GM23338 (cell line): Measurements from ENCODE around the gene GRIN3B. TPM values are rescaled to one million over a fixed set of nuclear protein-coding genes. Genes with fewer than 3 reads are reported as not detected.

ENCODE experiments used
- ATAC-seq: fragments of 200-7000 bp; cut with Tn5 transposase; 3 replicates; pipeline ENCODE4 v1.9.1; 2020
- DNase-seq: peaks from one replicate; pipeline ENCODE4 v3.0.0-alpha.2; 2015; ENCODE audit warnings: low spot score
- H2AFZ ChIP-seq: fragments of 200-600 bp; sonication (generic); 2 replicates; pipeline ENCODE4 v1.8.0; 2016; ENCODE audit warnings: antibody characterized with exemption, mild to moderate bottlenecking, moderate library complexity
- H3F3A ChIP-seq: fragments of 200-600 bp; sonication (generic); replicated peaks from 2 replicates; pipeline ENCODE4 v1.8.0; 2017; ENCODE audit warnings: antibody characterized with exemption, mixed run types, low read depth
- H3K27ac ChIP-seq: fragments of 200-600 bp; sonication (generic); 2 replicates; pipeline ENCODE4 v1.6.1; 2016; ENCODE audit warnings: low read depth
- H3K27me3 ChIP-seq: fragments of 200-600 bp; sonication (generic); 2 replicates; pipeline ENCODE4 v1.8.0; 2016; ENCODE audit warnings: mild to moderate bottlenecking, mixed run types, moderate library complexity; ENCODE audit not compliant: insufficient read depth
- H3K36me3 ChIP-seq: fragments of 200-600 bp; sonication (generic); 2 replicates; pipeline ENCODE4 v1.8.0; 2016; ENCODE audit warnings: mild to moderate bottlenecking; ENCODE audit not compliant: insufficient read depth
- H3K4me1 ChIP-seq: fragments of 200-600 bp; sonication (generic); 2 replicates; pipeline ENCODE4 v1.8.0; 2016; ENCODE audit warnings: mild to moderate bottlenecking, moderate library complexity; ENCODE audit not compliant: insufficient read depth
- H3K4me2 ChIP-seq: fragments of 200-600 bp; sonication (generic); 2 replicates; pipeline ENCODE4 v1.7.1; 2017; ENCODE audit warnings: mixed run types
- H3K4me3 ChIP-seq: fragments of 200-600 bp; sonication (generic); 2 replicates; pipeline ENCODE4 v1.6.1; 2016; ENCODE audit warnings: mixed run types
- H3K79me2 ChIP-seq: fragments of 200-600 bp; sonication (generic); replicated peaks from 2 replicates; pipeline ENCODE4 v1.8.0; 2017; ENCODE audit warnings: mild to moderate bottlenecking; ENCODE audit not compliant: insufficient read depth
- H3K9me2 ChIP-seq: fragments of 200-600 bp; sonication (generic); 2 replicates; pipeline ENCODE4 v1.8.0; 2017; ENCODE audit not compliant: insufficient read depth
- H4K20me1 ChIP-seq: fragments of 200-600 bp; sonication (generic); replicated peaks from 2 replicates; pipeline ENCODE4 v1.8.0; 2017; ENCODE audit warnings: mild to moderate bottlenecking; ENCODE audit not compliant: insufficient read depth
- H3K27ac Mint-ChIP-seq: 2 replicates; pipeline ENCODE4 v1.8.0; 2020; ENCODE audit warnings: inconsistent platforms, mild to moderate bottlenecking, moderate library complexity, mixed read lengths
- H3K27me3 Mint-ChIP-seq: 3 replicates; pipeline ENCODE4 v1.8.0; 2022; ENCODE audit warnings: low read depth, mild to moderate bottlenecking, moderate library complexity, mixed read lengths, inconsistent platforms; ENCODE audit not compliant: insufficient read depth, poor library complexity
- H3K36me3 Mint-ChIP-seq: 3 replicates; pipeline ENCODE4 v1.8.0; 2021; ENCODE audit warnings: low read depth, mild to moderate bottlenecking, inconsistent platforms, moderate library complexity, mixed read lengths
- H3K4me1 Mint-ChIP-seq: 3 replicates; pipeline ENCODE4 v1.8.0; 2020; ENCODE audit warnings: mild to moderate bottlenecking, inconsistent platforms, mixed read lengths
- H3K4me3 Mint-ChIP-seq: 3 replicates; pipeline ENCODE4 v1.8.0; 2021; ENCODE audit warnings: moderate library complexity, mild to moderate bottlenecking, inconsistent platforms, mixed read lengths
- H3K9me3 Mint-ChIP-seq: 3 replicates; pipeline ENCODE4 v1.8.0; 2020; ENCODE audit warnings: moderate library complexity, mild to moderate bottlenecking, inconsistent platforms, mixed read lengths
- CREB1 ChIP-seq: fragments of 250-450 bp; sonication (Bioruptor Pico); IDR thresholded peaks from 2 replicates; pipeline ENCODE4 v1.5.0; 2020; ENCODE audit warnings: low read depth, mild to moderate bottlenecking, moderate library complexity
- EZH2 ChIP-seq: fragments of 200-600 bp; sonication (generic); IDR thresholded peaks from one replicate; pipeline ENCODE4 v1.8.0; 2017; ENCODE audit warnings: antibody characterized with exemption, mild to moderate bottlenecking, low read depth; ENCODE audit not compliant: unreplicated experiment
- EZH2phosphoT487 ChIP-seq: fragments of 200-600 bp; sonication (generic); IDR thresholded peaks from one replicate; pipeline ENCODE4 v1.8.1; 2018; ENCODE audit warnings: antibody characterized with exemption; ENCODE audit not compliant: unreplicated experiment
- NANOG ChIP-seq: IDR thresholded peaks from 2 replicates; pipeline ENCODE4 v1.6.1; 2016; ENCODE audit warnings: antibody characterized with exemption, borderline replicate concordance
- POLR2AphosphoS5 ChIP-seq: IDR thresholded peaks from 2 replicates; pipeline ENCODE4 v1.6.1; 2016; ENCODE audit warnings: antibody characterized with exemption, low read depth
- STAT1 ChIP-seq: IDR thresholded peaks from one replicate; pipeline ENCODE4 v1.6.1; 2016; ENCODE audit warnings: antibody characterized with exemption; ENCODE audit not compliant: unreplicated experiment
- ZNF331 ChIP-seq: fragments of 250-450 bp; sonication (Bioruptor Pico); IDR thresholded peaks from 2 replicates; pipeline ENCODE4 v1.5.0; 2020; ENCODE audit warnings: low read depth, mild to moderate bottlenecking, moderate library complexity
- polyA plus RNA-seq: library from polyadenylated mRNA; unstranded; fragments of >200 nt; fragmentation: Nextera tagmentation; extraction: Ambion mirVana; gene quantifications from 2 replicates; pipeline ENCODE4 v1.2.1, GENCODE V29; 2016
- total RNA-seq: library from RNA; depleted of rRNA; stranded (reverse); fragments of >200 nt; shearing (Covaris generic); gene quantifications from 2 replicates; pipeline ENCODE4 v1.2.3, GENCODE V29; 2014
- TF ChIP-seq, protein P1 (sequence below): IDR thresholded peaks from one replicate; pipeline ENCODE4 v1.6.1; 2018; ENCODE audit warnings: antibody characterized with exemption; ENCODE audit not compliant: unreplicated experiment
- TF ChIP-seq, protein P2 (sequence below), 2 experiments: fragments of 200-600 bp in 1 of 2; sonication (generic) in 1 of 2; conservative IDR thresholded peaks; 2 replicates each; pipeline versions ENCODE4 v1.5.1 to v1.6.1; 2016 to 2017; ENCODE audit warnings: antibody characterized with exemption in 2 of 2, low read depth in 2 of 2, mild to moderate bottlenecking in 2 of 2, moderate library complexity in 1 of 2
- TF ChIP-seq, protein P3 (sequence below): IDR thresholded peaks from 2 replicates; pipeline ENCODE4 v1.6.1; 2016; ENCODE audit warnings: antibody characterized with exemption

Gene GRIN3B
- total and polyA plus RNA-seq, 2 experiments from 2014 or later: 0.11 to 2.8 TPM

DNA sequence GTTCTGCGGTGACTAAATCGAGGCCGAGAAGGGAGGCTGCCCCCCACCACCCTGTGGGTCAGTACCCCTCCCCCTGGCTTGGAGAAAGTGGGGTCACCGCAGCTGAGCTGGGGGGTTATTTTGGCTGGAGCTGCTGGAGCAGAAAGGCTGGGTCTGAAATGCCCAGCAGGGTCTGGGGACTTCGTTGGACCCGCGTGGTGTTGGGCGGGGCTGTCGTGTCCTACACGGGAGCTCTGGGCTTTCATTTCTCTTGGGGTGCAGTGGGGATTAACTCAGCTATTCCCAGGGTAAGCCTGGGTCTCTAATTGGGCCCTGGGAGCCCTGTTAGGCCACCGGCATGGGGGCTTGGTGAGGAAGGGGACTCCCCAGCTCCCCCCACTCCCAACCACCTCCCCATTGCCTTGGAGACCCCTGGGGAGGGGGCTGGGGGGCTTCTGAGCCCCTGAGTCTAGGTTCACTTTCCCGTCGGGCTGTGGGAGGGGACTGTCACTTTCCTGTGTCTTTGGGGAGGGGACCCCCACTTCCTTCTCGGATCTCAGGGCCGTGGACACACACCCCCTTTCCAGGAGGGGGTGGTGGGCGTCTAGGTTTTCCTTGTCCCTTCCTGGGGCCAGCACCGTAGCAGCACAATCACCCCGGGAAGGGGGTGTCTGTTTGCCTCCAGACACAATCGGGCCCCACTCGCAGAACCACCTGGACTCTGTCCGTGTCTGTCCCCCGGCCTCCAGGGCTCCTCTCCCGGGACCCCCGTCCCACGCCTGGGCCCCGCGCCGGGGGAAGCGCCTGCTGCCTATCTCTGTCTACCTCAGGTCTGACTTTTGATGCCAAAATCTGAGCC lies 26.3 kb upstream of the GRIN3B start (continued):
- TF ChIP-seq, protein P1, sequence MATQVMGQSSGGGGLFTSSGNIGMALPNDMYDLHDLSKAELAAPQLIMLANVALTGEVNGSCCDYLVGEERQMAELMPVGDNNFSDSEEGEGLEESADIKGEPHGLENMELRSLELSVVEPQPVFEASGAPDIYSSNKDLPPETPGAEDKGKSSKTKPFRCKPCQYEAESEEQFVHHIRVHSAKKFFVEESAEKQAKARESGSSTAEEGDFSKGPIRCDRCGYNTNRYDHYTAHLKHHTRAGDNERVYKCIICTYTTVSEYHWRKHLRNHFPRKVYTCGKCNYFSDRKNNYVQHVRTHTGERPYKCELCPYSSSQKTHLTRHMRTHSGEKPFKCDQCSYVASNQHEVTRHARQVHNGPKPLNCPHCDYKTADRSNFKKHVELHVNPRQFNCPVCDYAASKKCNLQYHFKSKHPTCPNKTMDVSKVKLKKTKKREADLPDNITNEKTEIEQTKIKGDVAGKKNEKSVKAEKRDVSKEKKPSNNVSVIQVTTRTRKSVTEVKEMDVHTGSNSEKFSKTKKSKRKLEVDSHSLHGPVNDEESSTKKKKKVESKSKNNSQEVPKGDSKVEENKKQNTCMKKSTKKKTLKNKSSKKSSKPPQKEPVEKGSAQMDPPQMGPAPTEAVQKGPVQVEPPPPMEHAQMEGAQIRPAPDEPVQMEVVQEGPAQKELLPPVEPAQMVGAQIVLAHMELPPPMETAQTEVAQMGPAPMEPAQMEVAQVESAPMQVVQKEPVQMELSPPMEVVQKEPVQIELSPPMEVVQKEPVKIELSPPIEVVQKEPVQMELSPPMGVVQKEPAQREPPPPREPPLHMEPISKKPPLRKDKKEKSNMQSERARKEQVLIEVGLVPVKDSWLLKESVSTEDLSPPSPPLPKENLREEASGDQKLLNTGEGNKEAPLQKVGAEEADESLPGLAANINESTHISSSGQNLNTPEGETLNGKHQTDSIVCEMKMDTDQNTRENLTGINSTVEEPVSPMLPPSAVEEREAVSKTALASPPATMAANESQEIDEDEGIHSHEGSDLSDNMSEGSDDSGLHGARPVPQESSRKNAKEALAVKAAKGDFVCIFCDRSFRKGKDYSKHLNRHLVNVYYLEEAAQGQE: no peak
- TF ChIP-seq, protein P2, sequence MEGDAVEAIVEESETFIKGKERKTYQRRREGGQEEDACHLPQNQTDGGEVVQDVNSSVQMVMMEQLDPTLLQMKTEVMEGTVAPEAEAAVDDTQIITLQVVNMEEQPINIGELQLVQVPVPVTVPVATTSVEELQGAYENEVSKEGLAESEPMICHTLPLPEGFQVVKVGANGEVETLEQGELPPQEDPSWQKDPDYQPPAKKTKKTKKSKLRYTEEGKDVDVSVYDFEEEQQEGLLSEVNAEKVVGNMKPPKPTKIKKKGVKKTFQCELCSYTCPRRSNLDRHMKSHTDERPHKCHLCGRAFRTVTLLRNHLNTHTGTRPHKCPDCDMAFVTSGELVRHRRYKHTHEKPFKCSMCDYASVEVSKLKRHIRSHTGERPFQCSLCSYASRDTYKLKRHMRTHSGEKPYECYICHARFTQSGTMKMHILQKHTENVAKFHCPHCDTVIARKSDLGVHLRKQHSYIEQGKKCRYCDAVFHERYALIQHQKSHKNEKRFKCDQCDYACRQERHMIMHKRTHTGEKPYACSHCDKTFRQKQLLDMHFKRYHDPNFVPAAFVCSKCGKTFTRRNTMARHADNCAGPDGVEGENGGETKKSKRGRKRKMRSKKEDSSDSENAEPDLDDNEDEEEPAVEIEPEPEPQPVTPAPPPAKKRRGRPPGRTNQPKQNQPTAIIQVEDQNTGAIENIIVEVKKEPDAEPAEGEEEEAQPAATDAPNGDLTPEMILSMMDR (conservative IDR thresholded peaks at IDR 0.05; ENCODE audit: low read depth in 2 of 2): no peak
- no peak for TF ChIP-seq NANOG
- no peak for TF ChIP-seq EZH2phosphoT487
- TF ChIP-seq EZH2: no peak
- no peak for TF ChIP-seq POLR2AphosphoS5

DNA sequence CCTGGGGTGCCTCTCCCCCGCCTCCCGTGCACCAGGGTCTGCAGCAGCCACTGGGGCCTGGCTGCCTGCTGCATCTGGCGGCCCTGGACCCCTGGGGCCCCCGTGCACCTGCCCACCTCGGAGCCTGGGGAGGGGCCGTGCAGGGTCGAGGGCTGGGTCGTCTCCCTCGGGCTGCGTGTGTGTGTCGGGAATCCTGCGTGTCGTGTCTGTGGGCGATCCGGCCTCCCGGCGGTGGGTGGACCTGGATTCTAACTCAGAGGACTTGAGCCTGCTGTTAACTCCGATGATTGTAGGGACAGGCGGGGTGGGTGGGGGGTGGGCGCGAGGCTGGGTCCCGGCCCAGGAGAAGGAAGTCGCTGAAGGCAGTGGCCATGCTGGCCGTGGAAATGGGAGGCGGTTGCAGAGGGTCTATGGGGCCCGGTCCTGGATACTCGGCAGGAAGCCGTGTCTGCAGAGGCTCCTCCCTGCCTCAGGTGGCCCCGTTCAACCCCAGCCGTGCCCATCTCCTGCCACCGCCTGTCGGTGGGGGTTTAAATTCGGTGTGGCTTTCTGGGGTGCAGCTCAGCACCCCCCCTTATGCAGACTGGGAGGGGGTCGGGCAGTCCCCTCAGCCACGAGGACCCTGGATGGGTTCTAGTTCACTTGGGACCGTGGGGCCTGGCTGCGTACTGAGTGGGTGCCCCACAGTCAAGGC lies 25.5 kb upstream of the GRIN3B start:
- Histone ChIP-seq H3K79me2 (no peaks in the 10 kb centered on the region), H3K36me3 (peaks cover 16% of the 10 kb centered on the region; the same call in 1 of the 2 replicates), H3K4me1 (peaks cover 3% of the 10 kb centered on the region; the same call in 1 of the 2 replicates), H3F3A (peaks cover 6% of the 10 kb centered on the region; the same call in 1 of the 2 replicates), H3K4me3 (no peak overlapping the region), H3K4me2 (no peak overlapping the region), H3K9me2 (no peaks in the 10 kb centered on the region), H3K27me3 (no peaks in the 10 kb centered on the region), H4K20me1 (no peaks in the 10 kb centered on the region), H3K27ac (no peak overlapping the region), H2AFZ (no peak overlapping the region)
- H3K4me3 Mint-ChIP-seq: no peak overlapping the region
- DNase-seq (no peak), ATAC-seq (no peak; the same call in 2 of the 3 replicates)
- H3K9me3 Mint-ChIP-seq: peaks cover 16% of the 10 kb centered on the region
- peaks cover 4% of the 10 kb centered on the region; the same call in 1 of the 3 replicates for H3K4me1 Mint-ChIP-seq
- no peak for TF ChIP-seq CREB1 (CRISPR knock-in tag)
- TF ChIP-seq EZH2phosphoT487: no peak
- TF ChIP-seq ZNF331 (CRISPR knock-in tag): no peak
- TF ChIP-seq, protein P3, sequence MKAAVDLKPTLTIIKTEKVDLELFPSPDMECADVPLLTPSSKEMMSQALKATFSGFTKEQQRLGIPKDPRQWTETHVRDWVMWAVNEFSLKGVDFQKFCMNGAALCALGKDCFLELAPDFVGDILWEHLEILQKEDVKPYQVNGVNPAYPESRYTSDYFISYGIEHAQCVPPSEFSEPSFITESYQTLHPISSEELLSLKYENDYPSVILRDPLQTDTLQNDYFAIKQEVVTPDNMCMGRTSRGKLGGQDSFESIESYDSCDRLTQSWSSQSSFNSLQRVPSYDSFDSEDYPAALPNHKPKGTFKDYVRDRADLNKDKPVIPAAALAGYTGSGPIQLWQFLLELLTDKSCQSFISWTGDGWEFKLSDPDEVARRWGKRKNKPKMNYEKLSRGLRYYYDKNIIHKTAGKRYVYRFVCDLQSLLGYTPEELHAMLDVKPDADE: no peak
- no peak for TF ChIP-seq EZH2
- no peak for TF ChIP-seq STAT1
- no peak overlapping the region for H3K27ac Mint-ChIP-seq
- H3K27me3 Mint-ChIP-seq: peaks cover 9% of the 10 kb centered on the region
- H3K36me3 Mint-ChIP-seq: peaks cover 28% of the 10 kb centered on the region
